ENCODE data around the gene TMEM190.

TMEM190 gene

DNA sequence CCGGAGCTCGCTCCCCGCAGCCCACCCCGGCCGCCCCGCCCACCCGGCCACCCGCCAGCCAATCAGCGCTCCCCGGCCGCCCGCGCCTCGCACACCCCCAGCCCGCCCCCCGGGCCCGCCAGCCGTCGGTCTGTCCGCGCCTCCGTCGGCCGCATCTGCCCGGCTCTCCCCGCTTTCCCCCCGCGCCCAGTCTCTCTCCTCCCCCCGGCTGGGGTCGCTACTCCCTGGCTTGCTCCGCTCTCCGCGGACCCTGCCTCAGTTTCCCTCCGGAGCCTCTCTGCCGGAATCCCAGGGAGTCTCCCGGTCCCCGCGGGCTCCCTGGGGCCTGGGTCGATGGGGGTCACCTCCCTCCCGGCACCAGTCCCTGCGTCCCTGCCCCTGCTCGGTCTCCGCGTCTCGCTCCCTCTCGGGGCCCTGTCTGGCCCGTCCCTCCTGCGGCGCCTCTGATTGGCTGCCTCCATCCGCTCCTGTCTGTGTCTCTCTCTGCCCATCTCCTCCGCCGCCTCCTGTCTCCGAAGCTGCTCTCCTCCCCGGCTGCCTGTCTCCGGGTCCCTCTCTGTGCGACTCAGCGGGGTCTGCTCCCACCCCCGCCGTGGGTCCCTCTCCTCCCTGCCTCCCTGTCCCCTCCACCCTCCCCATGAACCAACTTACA is 6.8 kb upstream of the TMEM190 start:
- peak in 2 of 51 donors; percentile 9 to 20 for DNase-seq

DNA sequence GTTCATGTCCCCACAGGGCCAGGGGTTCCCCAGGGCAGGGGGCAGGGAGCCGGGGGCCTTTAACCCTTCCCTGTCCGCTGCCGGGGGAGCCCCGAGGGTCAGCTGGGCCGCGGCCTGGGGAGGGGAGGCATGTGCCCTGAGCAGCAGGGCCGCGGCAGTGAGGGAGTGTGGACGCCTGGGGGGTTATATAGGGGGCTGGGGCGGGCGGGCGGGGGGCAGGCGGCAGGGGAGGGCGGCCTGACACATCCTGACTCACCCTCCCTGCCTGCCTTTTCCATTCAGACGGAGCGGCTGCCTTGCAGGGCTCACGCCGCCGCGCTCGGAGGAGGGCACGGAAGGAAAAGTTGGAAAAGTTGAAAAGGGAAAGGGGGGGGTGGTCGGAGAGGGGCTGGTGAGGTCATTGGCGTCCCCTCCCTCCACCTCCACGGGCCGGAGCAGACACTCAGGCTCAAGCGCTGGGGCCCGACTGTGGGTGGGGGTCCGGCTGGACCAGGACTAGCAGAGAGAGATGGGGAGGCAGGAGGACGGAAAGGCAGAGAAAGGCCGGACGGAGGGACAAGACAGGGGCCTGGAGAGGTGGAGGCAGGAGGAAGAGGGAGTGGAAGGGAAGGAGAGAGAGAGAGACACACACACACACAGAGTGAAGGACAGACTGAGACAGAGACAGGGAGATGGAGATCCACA is 6.2 kb upstream of the TMEM190 start, which contains the start of gene IL11:
Gene IL11, minus strand, starts transcription at position 159 of the 684 bp plus-strand sequence. Its CDS starts 153 bp downstream, at position 6.
- no peak for DNase-seq

DNA sequence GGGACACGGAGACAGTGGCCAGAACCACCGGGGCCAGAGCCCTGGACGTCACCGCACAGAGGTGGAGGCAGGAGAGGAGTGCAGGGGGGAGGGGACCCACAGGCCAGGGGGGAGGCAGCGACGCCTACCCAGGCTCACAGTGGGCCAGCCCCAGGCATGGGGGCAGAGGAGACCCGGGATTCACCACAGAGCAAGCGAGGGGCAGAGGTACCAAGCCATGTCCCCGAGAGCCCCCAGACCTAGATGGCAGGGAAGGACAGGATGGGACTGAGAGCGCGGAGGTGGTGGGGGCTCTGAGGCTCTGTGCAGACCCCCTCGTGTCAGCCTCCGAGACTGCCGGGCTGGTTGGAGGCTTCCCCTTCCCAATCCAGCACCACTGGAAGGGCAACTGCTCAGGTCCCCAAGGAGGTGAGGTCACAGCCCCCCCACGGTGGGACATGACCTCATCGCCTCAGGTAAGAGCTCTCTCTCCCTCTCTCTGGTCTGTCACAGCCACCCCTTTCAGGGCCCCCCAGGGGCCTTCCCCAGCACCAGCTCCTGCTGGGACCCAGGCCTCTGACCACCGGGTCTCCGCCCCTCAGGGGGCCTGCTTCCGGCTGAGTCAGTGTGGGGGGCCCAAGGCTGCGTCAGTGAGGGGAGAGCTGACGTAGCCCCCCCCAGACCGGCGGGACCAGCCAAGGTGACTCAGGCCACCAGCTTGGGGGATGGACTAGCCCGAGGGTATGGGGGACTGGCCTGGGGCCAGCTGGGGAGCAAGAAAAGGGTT is 4.1 kb upstream of the TMEM190 start:
- DNase-seq, result no peak

DNA sequence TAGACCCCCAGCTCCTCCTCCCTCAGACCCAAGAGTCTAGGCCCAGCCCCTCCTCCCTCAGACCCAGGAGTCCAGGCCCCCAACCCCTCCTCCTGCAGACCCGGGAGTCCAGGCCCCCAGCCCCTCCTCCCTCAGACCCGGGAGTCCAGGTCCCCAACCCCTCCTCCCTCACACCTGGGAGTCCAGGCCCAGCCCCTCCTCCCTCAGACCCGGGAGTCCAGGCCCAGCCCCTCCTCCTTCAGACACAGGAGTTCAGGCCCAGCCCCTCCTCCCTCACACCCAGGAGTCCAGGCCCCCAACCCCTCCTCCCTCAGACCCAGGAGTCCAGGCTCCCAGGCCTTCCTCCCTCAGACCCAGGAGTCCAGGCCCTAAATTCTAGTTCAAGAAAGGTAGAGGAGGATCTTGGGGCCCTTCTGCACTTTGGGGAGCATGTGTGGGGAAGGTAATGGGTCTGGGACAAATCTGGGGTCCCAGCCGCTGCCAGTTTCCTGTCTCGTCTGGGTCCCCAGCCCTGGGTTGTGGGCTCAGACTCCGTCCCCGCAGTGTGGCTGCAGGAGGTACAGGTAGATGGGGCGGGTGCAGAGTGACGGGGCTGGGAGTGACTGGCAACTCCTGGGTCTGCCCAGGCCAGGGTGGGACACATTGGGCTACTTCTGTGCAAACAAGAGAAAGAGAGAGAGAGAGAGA is 3.2 kb upstream of the TMEM190 start:
- no peak for DNase-seq

DNA sequence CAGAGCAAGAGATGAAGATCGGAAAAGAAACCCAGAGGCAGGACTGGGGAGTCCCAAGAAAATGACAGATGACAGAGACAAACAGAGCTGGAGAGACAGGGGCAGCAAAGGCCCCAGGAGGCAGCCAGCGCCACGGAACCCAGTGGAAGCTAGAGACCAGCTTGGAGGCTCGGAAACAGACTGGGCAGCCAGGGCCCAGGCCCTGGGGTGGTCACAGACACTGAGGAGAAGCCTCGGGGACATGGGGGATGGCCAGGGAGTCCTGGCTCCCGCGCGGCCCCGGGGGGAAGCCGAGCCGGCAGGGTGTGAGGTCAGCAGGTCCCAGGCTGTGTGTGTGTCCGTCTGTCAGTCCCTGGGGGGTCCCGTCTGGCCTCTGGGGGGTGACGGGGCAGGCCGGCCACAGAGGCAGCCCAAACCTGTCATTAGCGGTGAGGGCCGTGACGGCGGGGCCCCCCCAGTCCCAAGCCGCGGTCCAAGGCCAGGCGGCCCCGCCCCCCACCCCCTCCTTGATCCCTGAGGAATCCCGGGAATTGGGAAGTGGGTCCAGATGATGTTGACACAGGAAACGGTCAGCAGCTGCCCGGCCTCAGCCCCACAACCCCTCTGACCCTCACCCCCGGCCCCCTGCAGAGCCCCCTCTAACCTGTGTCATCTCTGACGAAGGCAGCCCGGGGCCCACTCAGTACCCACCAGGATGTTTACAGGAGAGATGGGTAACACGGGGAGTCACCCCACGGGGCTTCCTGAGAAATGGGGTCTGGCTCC is 2.5 kb upstream of the TMEM190 start:
- no peak for DNase-seq

DNA sequence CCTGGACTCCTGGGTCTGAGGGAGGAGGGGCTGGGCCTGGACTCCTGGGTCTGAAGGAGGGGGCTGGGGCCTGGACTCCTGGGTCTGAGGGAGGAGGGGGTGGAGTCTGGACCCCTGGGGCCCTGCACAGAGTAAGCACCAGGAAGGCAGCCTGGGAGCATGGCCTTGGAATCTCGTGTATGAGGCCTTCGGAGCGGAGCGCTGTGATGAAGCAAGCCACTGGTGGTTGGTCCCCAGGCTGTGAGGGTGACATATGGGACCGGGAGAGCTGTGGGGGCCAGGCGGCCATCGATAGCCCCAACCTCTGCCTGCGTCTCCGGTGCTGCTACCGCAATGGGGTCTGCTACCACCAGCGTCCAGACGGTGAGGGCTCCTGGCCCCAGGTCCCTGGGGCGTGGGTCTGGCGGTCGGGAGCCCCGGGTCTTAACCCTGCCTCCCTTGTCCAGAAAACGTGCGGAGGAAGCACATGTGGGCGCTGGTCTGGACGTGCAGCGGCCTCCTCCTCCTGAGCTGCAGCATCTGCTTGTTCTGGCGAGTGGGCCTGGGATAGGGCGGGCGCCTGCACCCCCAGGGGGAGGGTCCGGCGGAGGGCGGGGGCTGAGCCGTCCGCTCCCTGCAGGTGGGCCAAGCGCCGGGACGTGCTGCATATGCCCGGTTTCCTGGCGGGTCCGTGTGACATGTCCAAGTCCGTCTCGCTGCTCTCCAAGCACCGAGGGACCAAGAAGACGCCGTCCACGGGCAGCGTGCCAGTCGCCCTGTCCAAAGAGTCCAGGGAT is 918 bp downstream of the TMEM190 start:
- DNase-seq, result no peak

DNA sequence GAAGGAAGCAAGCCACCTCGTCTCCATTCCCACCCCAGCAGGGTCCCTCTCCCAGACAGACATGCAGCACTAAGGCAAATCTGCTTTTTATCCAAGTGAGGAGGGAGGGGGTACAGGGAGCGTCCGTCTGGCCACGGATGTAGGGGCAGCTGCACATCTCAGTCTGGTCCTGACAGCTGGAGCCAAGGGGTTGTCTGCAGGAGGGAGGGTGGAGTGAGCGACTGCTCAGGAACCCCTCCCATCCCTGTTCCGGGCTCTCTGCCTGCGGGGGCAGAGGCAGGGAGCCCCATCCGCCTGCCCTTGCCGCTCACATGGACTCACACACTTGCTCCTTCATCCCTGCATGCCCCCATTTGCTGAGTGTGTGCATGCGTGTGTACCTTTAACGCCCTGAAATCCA is 2.5 kb downstream of the TMEM190 start:
- DNase-seq, result no peak

- no peak for DNase-seq
These were observed 5.4 kb downstream of the TMEM190 start for GRCh38 chr19:55382013-55382412.

GRCh38 chr19:55382522-55383054 is 6.0 kb downstream of the TMEM190 start:
- DNase-seq, result no peak

DNA sequence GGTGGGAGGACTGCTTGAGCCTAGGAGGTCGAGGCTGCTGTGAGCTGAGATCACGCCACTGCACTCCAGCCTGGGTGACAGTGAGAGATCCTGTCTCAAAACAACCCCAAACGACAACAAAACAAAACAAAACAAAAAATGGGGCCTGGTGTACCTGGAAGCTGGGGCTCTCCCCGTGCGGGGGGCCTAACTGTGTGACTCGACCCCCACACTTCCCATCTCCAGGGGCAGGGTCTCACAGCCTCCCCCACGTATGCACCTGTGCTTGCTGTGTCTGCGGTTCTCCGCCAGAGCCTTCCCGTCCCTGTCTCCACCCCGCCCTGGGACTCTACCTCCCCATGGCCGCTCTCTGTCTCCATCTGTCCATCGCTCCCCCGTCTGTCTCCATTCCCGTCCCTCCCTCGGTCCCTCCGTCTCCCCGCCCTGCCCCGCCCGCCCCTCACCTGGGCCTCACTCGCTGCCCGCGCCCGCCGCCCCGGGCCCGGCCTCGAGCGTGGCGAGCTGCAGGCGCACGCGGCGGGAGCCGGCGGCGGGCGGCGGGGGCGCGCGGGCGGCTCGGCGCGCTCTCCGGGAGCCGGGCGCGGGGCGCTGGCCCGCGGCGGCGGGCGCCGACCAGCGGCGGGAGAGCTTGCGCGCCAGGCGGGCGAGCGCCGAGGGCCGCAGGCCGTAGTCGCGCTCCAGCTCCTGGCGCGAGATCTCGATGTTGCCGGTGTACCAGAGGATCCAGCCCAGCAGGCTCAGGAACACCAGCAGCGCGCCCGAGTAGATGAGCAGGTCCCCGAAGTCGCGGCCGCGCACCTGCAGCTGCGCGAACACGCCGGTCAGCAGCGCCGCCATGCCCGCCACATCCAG is 6.9 kb downstream of the TMEM190 start:
- peak in 35 of 51 donors; percentile 5 to 68 (median 31) for DNase-seq

DNA sequence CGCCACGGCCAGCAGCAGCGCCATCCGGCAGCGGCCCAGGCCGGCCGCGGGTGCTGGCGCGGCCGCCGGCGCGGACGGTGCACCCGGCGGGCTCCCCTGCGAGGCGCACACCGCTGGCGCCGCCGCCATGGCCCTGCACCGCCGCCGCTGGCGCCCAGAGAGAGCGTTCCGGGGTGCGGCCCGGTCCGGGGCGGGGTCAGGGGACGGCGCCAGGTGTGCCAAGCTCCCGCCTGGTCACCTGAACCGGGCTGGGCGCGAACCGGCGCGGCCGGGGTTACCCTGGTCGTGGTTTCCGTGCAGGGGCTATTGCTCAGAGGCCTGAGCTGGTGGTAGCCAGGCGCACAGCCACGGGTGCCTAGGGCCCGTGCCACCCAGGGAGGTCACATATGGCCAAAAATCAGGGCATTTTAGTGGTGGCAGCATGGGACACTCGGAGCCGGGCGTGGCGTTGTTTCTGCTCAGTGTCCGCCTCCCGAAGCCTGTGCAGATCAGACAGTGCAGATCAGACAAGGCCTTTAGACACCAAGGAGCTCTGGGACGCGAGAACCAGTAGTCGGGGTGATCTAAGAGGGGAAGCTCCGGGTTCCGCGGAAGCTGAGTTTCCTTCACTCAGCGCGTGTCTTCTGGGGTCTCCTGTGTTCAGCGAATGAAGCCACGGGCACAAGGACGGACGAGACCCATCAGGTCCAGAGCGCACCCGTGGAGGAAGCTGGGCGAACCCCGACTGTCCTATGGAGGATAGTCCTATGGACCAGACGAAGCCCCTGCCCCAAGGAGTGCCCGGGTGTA is 7.7 kb downstream of the TMEM190 start, which contains the start of gene TMEM238:
Gene TMEM238, minus strand, starts transcription at position 162 of the 789 bp plus-strand sequence. Its CDS starts 33 bp downstream, at position 129.
- peak in 14 of 51 donors; percentile 16 to 74 (median 42) for DNase-seq

GRCh38 chr19:55384920-55385723 is 8.5 kb downstream of the TMEM190 start:
- DNase-seq, result peak in 50 of 51 donors; percentile 41 to 99 (median 88)

- peak in 50 of 51 donors; percentile 42 to 100 (median 97) for DNase-seq
These were observed 9.3 kb downstream of the TMEM190 start, which contains the start of gene RPL28 for GRCh38 chr19:55385724-55386492. Gene RPL28 (plus strand): TSS chr19:55385932. CDS start chr19:55386358, 426 bp downstream.

DNA sequence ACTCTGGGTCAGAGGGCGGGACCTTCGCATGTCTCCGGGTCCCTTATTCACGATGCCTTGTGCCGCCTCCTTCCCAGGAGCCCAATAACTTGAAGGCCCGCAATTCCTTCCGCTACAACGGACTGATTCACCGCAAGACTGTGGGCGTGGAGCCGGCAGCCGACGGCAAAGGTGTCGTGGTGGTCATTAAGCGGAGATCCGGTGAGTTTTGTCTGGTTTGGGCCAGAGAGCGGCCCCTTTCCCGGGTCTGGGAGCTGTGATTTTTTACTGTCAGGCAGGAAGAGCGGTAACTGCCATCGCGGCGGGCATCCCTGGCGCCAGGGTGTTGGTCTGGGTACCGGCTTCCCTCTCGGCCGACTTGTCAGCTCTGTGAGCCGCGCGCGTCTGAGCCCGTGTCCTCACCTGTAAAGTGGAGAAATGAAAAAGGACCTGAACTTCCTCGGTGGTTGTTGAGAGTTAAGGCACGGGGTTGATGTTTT is 9.9 kb downstream of the TMEM190 start:
- DNase-seq, result peak in 1 of 51 donors; percentile 44

DNA sequence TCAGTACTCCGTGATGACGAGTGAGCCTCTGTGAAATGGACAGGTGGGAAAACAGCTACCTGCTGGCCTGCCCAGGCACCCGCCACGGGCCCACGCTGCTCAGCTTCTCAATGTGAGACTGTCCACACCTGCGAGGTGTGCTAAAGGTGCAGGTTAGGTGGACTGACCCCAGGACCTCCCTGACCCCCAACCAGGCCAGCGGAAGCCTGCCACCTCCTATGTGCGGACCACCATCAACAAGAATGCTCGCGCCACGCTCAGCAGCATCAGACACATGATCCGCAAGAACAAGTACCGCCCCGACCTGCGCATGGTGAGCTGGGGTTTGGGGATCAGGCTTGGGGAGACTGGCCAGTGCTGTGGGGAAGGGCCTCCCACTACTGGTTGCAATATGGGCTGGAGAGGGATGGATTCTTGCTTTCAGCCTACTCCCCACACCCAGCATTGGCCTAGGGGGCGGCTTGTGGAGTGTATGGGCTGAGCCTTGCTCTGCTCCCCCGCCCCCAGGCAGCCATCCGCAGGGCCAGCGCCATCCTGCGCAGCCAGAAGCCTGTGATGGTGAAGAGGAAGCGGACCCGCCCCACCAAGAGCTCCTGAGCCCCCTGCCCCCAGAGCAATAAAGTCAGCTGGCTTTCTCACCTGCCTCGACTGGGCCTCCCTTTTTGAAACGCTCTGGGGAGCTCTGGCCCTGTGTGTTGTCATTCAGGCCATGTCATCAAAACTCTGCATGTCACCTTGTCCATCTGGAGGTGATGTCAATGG is 11.3 kb downstream of the TMEM190 start:
- no peak for DNase-seq
